ENCODE measurements around the gene GABPB2. TPM values are rescaled to one million over a fixed set of nuclear protein-coding genes. Genes with fewer than 3 reads are reported as not detected.
A peak's percentile ranks its signal among the peaks of the same experiment; 100 is the strongest.

Gene GABPB2
- total RNA-seq, 4 donors from 2014 or later, result 7.9 to 32.2 (median 15.8) TPM

DNA sequence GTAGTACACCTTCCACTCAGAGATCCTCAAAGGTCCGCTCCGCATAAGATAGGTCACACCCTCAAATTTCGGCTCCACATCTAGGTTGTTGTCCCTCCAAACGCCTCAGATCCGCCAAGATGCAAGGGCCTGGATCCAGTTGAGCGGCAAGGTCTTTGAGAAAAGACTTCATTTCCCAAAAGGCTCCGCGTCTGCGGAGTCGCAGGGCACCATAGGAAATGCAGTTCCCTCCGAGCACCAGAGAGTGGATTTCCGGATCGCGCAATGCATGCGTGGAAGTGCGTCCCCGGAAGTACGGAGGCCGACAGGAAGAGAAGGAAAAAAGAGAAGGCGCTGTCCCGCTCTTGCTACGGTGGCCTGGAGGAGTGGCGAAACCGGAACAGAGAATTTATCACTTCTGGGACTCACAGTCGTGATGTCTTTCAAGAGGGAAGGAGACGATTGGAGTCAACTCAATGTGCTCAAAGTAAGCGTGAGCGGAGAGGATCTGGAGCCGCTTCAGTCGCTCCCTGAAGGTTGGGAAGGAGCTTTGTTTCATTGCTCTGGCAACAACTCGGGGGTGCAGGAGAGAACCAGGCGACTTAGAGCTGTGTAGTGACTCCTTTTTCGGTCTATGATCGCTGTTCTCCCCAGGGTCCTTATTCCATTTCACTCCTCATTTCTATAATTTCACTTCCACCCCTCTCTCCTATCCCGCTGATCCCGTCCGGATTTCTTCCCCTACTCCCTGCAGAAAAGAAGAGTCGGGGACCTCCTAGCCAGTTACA lies 95.4 kb downstream of the GABPB2 start, which contains the start of the genes LYSMD1 and SCNM1:
LYSMD1 (minus strand) TSS at position 165 of the 767 bp plus-strand sequence. CDS start 644 bp downstream, outside the sequence.
SCNM1 (plus strand) TSS at position 407 of the 767 bp plus-strand sequence; CDS start at position 416, 9 bp downstream.
- Histone ChIP-seq H3K36me3 (peaks cover 0 to 34% (median 0%) of the 10 kb centered on the region in 3 donors), H3K27me3 (no peaks in the 10 kb centered on the region), H3K4me3 (peak within 1 kb of the TSS; percentile 74 to 88 (median 77)), H3K27ac (peak within 1 kb of the TSS; percentile 79 to 84 (median 82)), H3K9me3 (no peaks in the 10 kb centered on the region), H3K4me1 (peaks cover 0 to 19% (median 8%) of the 10 kb centered on the region in 4 donors)
- TF ChIP-seq POLR2A (IDR thresholded peaks at IDR 0.05) (peak; percentile 9 to 50), CTCF (IDR thresholded peaks at IDR 0.05) (peak in 4 of 6 experiments; percentile 33 to 54 (median 38))
- peak; percentile 95 to 99 (median 96) for DNase-seq

DNA sequence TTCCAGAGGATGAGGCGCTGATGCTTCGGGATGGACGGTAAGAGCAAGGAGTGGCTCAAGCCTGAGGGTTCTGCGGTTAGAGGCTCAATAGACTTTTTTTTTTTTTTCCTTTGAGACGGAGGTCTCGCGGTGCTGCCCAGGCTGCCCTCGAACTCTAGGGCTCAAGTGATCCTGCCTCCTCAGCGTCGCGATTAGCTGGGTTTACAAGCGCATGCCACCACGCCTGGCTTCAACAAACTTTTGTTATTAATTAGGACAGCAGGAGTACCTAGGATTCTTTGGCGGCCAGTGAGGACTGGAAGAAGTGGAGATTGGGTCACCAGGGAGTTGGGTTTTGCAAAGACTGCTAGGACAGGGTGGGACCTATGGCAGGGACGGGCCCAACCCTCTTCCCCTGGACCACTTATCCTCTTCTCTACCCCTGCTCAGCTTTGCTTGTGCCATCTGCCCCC lies 96.0 kb downstream of the GABPB2 start:
- DNase-seq, result no peak
- Histone ChIP-seq H3K9me3 (no peaks in the 10 kb centered on the region), H3K27me3 (no peaks in the 10 kb centered on the region), H3K4me1 (peaks cover 0 to 19% (median 8%) of the 10 kb centered on the region in 4 donors), H3K27ac (peak overlapping the region in 3 of 4 donors; percentile 79 to 84 (median 82)), H3K36me3 (peaks cover 0 to 36% (median 0%) of the 10 kb centered on the region in 3 donors), H3K4me3 (peak overlapping the region; percentile 74 to 88 (median 77))
- TF ChIP-seq POLR2A (IDR thresholded peaks at IDR 0.05) (no peak), CTCF (IDR thresholded peaks at IDR 0.05) (no peak)

DNA sequence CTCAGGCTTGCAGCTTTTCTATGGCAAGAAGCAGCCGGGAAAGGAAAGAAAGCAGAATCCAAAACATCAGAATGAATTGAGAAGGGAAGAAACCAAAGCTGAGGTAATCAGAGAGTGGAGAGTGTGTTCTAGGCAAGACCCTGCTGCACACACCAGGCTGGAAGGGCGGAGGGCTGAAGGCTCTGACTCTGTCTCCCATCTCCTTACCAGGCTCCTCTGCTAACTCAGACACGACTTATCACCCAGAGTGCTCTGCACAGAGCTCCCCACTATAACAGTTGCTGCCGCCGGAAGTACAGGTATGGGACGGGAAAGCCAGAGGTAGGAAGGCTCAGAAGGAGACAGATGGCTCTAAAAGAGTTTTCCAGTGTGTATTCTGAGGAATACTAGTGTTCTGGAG lies 96.6 kb downstream of the GABPB2 start:
- DNase-seq, result no peak
- no peaks in the 10 kb centered on the region for H3K9me3 ChIP-seq
- TF ChIP-seq CTCF (IDR thresholded peaks at IDR 0.05), result no peak
- TF ChIP-seq POLR2A (IDR thresholded peaks at IDR 0.05), result no peak
- H3K27me3 ChIP-seq, result no peaks in the 10 kb centered on the region
- no peak overlapping the region for H3K27ac ChIP-seq
- H3K4me1 ChIP-seq, result peaks cover 0 to 19% (median 8%) of the 10 kb centered on the region in 4 donors
- H3K4me3 ChIP-seq, result peak overlapping the region in 1 of 4 donors; percentile 74
- H3K36me3 ChIP-seq, result peaks cover 0 to 36% (median 0%) of the 10 kb centered on the region in 3 donors

- TF ChIP-seq POLR2A (IDR thresholded peaks at IDR 0.05), result no peak
- no peak for TF ChIP-seq CTCF (IDR thresholded peaks at IDR 0.05)
- Histone ChIP-seq H3K9me3 (no peaks in the 10 kb centered on the region), H3K36me3 (peaks cover 0 to 69% (median 0%) of the 10 kb centered on the region in 3 donors), H3K27me3 (no peaks in the 10 kb centered on the region), H3K4me3 (no peak overlapping the region), H3K27ac (no peak overlapping the region), H3K4me1 (peaks cover 0 to 11% (median 6%) of the 10 kb centered on the region in 4 donors)
- no peak for DNase-seq
Observed at GRCh38 chr1:151171190-151171589, 100.6 kb downstream of the GABPB2 start.

Small RNA genes within 50 kb of the gene (small RNA-seq; reads per million reads assigned to genes)
- 0 reads per million in 2 donors for gene RNU6-884P

Other genes starting within 250 kb of the GABPB2 start
- gene ARNT, start 194.2 kb upstream of the GABPB2 start, total RNA-seq, result 10 to 100 TPM; 37.7 to 62.7 (median 48.2) TPM
- not detected for gene CTXND2, start 183.6 kb upstream of the GABPB2 start, total RNA-seq
- gene SETDB1, start 144.4 kb upstream of the GABPB2 start, total RNA-seq, result 100 to 1,000 TPM in 1 of 4 donors, 10 to 100 TPM in 3; 28.2 to 106 (median 61.5) TPM
- 100 to 1,000 TPM in 3 of 4 donors, 10 to 100 TPM in 1; 48.7 to 212 (median 156) TPM for gene CERS2, start 95.9 kb upstream of the GABPB2 start, total RNA-seq
- 1 to 10 TPM in 1 of 4 donors, under 1 TPM in 1, not detected in 2; 0.67 to 1.7 TPM for gene ANXA9, start 88.5 kb upstream of the GABPB2 start, total RNA-seq
- gene MINDY1, start 63.9 kb upstream of the GABPB2 start, total RNA-seq, result 10 to 100 TPM; 37.1 to 76.4 (median 57.4) TPM
- gene PRUNE1, start 62.3 kb upstream of the GABPB2 start, total RNA-seq, result 10 to 100 TPM; 21.7 to 28.1 (median 25.1) TPM
- 1 to 10 TPM in 2 of 4 donors, under 1 TPM in 1, not detected in 1; 0.70 to 8.4 (median 3.6) TPM for gene BNIPL, start 34.2 kb upstream of the GABPB2 start, total RNA-seq
- 1 to 10 TPM in 3 of 4 donors, not detected in 1; 1.3 to 2.5 (median 1.4) TPM for gene C1orf56, start 23.0 kb upstream of the GABPB2 start, total RNA-seq
- gene CDC42SE1, start 11.1 kb upstream of the GABPB2 start, total RNA-seq, result 10 to 100 TPM; 48.6 to 87.5 (median 58.6) TPM
- under 1 TPM in 2 of 4 donors, not detected in 2; 0.27 to 0.95 TPM for gene MLLT11, start 10.4 kb upstream of the GABPB2 start, total RNA-seq
- gene SEMA6C, start 75.9 kb downstream of the GABPB2 start, total RNA-seq, result 10 to 100 TPM in 3 of 4 donors, 1 to 10 TPM in 1; 2.5 to 24.6 (median 16.6) TPM
- gene TNFAIP8L2, start 85.9 kb downstream of the GABPB2 start, total RNA-seq, result 1 to 10 TPM in 2 of 4 donors, not detected in 2; 4.0 to 6.6 TPM
- gene LYSMD1, start 95.1 kb downstream of the GABPB2 start, total RNA-seq, result 10 to 100 TPM in 2 of 4 donors, 1 to 10 TPM in 2; 6.0 to 11.7 (median 10.2) TPM
- 10 to 100 TPM; 16.1 to 48.9 (median 36.9) TPM for gene SCNM1, start 95.4 kb downstream of the GABPB2 start, total RNA-seq
- gene TMOD4, start 105.2 kb downstream of the GABPB2 start, total RNA-seq, result 10 to 100 TPM in 1 of 4 donors, not detected in 3; 10.7 TPM
- 10 to 100 TPM; 21.5 to 26.9 (median 24.4) TPM for gene VPS72, start 119.4 kb downstream of the GABPB2 start, total RNA-seq
- gene PIP5K1A, start 127.8 kb downstream of the GABPB2 start, total RNA-seq, result 100 to 1,000 TPM in 2 of 4 donors, 10 to 100 TPM in 2; 54.5 to 118 (median 97.6) TPM
- gene PSMD4, start 184.0 kb downstream of the GABPB2 start, total RNA-seq, result 100 to 1,000 TPM in 2 of 4 donors, 10 to 100 TPM in 2; 84.6 to 153 (median 103) TPM
- gene ZNF687, start 211.5 kb downstream of the GABPB2 start, total RNA-seq, result 10 to 100 TPM; 30.5 to 53.5 (median 38.5) TPM